Sigmoid colon (tissue), 4 donors: ENCODE data around the gene CARD11.

Experiments used
- CTCF ChIP-seq, 4 experiments: fragments of 450-650 bp in 3 of 4; fragments of 200-600 bp in 1 of 4; IDR thresholded peaks; one replicate each; pipeline ENCODE4 v1.5.1; 2016 to 2019; ENCODE audit warnings: antibody characterized with exemption in 4 of 4, mild to moderate bottlenecking in 3 of 4, moderate library complexity in 2 of 4
- POLR2A ChIP-seq, 2 donors: fragments of 450-650 bp; IDR thresholded peaks; one replicate each; pipeline ENCODE4 v1.6.1; 2016; ENCODE audit warnings: antibody characterized with exemption in 2 of 2, mild to moderate bottlenecking in 2 of 2, moderate library complexity in 2 of 2
- POLR2AphosphoS5 ChIP-seq, 4 donors: sonication (generic); formaldehyde crosslinking; IDR thresholded peaks; one replicate each; pipeline ENCODE4 v1.6.1; 2017; ENCODE audit warnings: antibody characterized with exemption in 4 of 4

GRCh38 chr7:2923291-2923781 lies 120.3 kb downstream of the CARD11 start:
- TF ChIP-seq CTCF (IDR thresholded peaks at IDR 0.05): no peak
- no peak for TF ChIP-seq POLR2AphosphoS5 (IDR thresholded peaks at IDR 0.05)
- TF ChIP-seq POLR2A (IDR thresholded peaks at IDR 0.05): no peak
